Fibroblast of the aortic adventitia (primary cell): ENCODE data around the gene TMEM202. TPM values are rescaled to one million over a fixed set of nuclear protein-coding genes. Genes with fewer than 3 reads are reported as not detected.

ENCODE experiments used
- DNase-seq: peaks from one replicate; pipeline ENCODE4 v3.0.0-alpha.2; 2010; ENCODE audit warnings: low read depth
- H3K4me3 ChIP-seq: 2 replicates; pipeline ENCODE4 v1.5.1; 2011; ENCODE audit warnings: low read depth, mild to moderate bottlenecking, control low read depth, low read length, moderate library complexity
- CTCF ChIP-seq: IDR thresholded peaks from 2 replicates; pipeline ENCODE4 v1.5.1; 2011; ENCODE audit warnings: mild to moderate bottlenecking, low read length, control low read depth, inconsistent platforms; ENCODE audit not compliant: insufficient read depth
- total RNA-seq: library from RNA; depleted of rRNA; stranded (reverse); fragments of >200 nt; gene quantifications from 2 replicates; pipeline ENCODE4 v1.2.3, GENCODE V29; 2012; ENCODE audit warnings: low replicate concordance

Gene TMEM202
- total RNA-seq, 1 donor, result not detected

DNA sequence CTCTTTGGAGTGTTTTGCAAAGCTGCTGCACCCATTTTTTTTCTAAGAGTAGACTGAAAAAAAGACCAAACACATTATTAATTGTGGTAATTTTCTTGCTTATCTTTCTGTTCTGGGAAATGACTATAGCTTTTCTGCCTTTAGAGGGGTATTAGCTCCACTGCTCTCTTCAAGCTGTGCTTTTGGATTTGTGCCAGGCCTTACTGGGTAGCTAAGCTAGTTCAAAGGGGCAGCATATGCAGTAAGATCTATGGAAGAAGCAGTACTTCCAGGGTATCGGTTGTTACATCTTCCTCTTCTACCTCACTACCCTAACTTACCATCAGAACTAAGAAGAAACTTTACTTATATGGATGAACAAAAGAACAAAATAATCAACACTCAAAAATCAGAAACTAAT is 47.3 kb downstream of the TMEM202 start:
- TF ChIP-seq CTCF, result no peak
- no peak overlapping the region for H3K4me3 ChIP-seq
- no peak for DNase-seq

GRCh38 chr15:72450805-72451204 is 52.7 kb downstream of the TMEM202 start:
- H3K4me3 ChIP-seq, result no peak overlapping the region
- TF ChIP-seq CTCF, result no peak
- DNase-seq, result no peak

DNA sequence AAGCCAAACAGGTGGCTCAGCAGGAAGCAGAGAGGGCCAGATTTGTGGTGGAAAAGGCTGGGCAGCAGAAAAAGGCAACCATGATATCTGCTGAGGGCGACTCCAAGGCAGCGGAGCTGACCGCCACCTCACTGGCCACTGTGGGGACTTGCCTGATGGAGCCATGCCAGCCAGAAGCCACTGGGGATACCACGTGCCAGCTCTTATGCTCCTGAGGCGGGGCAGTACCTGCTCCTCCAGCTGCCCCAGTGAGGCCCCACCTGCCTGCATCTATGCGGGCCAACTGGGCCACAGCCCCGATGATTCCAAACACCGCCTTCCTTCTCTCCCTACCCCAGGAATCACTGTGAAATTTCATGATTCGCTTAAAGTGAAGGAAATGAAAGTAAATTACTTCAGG is 53.1 kb downstream of the TMEM202 start:
- H3K4me3 ChIP-seq, result no peak overlapping the region
- no peak for TF ChIP-seq CTCF
- no peak for DNase-seq

DNA sequence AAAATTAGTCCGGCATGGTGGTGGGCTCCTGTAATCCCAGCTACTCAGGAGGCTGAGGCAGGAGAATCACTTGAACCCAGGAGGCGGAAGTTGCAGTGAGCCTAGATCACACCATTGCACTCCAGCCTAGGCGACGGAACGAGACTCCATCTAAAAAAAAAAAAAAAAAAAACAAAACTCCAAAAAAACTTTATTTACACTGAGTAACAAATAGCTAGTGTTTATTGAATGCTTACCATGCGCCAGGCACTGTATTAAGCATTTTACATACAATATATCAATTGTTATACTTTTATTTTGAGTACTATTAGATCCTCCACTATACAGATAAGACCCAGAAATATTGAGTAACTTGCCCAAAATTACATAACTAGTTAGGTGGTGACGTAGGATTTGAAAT is 58.6 kb downstream of the TMEM202 start:
- no peak for DNase-seq
- H3K4me3 ChIP-seq, result no peak overlapping the region
- no peak for TF ChIP-seq CTCF

Other genes with a start within 250 kb of the TMEM202 start
- 0.33 and 0.63 TPM in 2 replicates for gene GRAMD2A, start 200.5 kb upstream of the TMEM202 start, total RNA-seq
- 1,143 and 1,845 TPM in 2 replicates for gene PKM, start 167.1 kb upstream of the TMEM202 start, total RNA-seq
- 28.7 and 41.7 TPM in 2 replicates for gene PARP6, start 125.8 kb upstream of the TMEM202 start, total RNA-seq
- gene CELF6, start 78.1 kb upstream of the TMEM202 start, total RNA-seq, result 0.18 and 1.6 TPM in 2 replicates
- 89.0 and 210 TPM in 2 replicates for gene HEXA, start 22.3 kb upstream of the TMEM202 start, total RNA-seq
- 51.1 and 69.2 TPM in 2 replicates for gene ARIH1, start 76.0 kb downstream of the TMEM202 start, total RNA-seq